Measurements from ENCODE around the gene PEMT. TPM values are rescaled to one million over a fixed set of nuclear protein-coding genes. Genes with fewer than 3 reads are reported as not detected.

Gene PEMT
- total and polyA plus RNA-seq, 9 of the 15 experiments (the other 6 are each of a cell fraction or from before 2014, with no cell fraction given) = 1.4 to 36.4 (median 13.6) TPM

DNA sequence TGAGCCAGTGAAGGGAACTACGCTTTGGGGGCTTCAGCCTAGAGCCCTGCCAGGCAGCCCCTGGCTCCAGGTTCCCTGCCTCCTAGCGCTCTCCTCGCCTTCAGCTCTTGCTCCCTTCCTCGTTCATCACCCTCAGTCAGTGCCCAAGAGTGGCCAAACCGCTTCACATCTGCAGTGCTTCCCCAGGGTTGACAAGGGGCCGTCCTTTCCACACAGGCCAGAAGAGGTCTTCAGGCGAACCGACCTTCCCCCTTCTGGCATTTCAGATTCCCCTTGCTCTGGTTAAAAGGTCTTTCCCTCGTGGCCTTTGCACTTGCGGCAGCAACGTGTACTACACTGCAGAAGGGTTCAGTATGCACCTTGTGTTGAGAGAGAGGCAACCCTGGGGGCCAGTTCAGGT, 99.4 kb downstream of the PEMT start:
- intact Hi-C loops (cut with micrococcal nuclease) = no loop called here
- H2AFZ ChIP-seq (ENCODE audit: low read depth, low read length) = no peak overlapping the region
- BruUV-seq (replicated peaks) = no TSS peak
- DNase-seq (ENCODE audit: extremely low read depth in 1 of 4, low spot score in 3 of 4) (no peak), FAIRE-seq (no peak), ATAC-seq (no peak)
- no peaks in the 10 kb centered on the region for H4K20me1 ChIP-seq (replicated peaks; ENCODE audit: control insufficient read depth, insufficient read depth, low read length)
- no peak overlapping the region for H3K4me3 ChIP-seq
- peaks cover 7% of the 10 kb centered on the region; the same call in 2 of the 3 replicates for H3K79me2 ChIP-seq (ENCODE audit: control insufficient read depth, insufficient read depth, low read length)
- no peaks in the 10 kb centered on the region for H3K27me3 ChIP-seq (ENCODE audit: control insufficient read depth in 2 of 2, insufficient read depth in 2 of 2, low read length in 2 of 2)
- no peaks in the 10 kb centered on the region for H3K9me3 ChIP-seq (replicated peaks; ENCODE audit: control insufficient read depth, insufficient read depth, low read depth, low read length)
- ChIA-PET POLR2A (interaction anchor here (0.5 kb wide), 1 partner anchor 461 kb away, joined by 3 read pairs; no protein-coding TSS in a partner anchor), CTCF (ENCODE audit: low intra/inter-chr PET ratio) (no interaction called here)
- H3K4me2 ChIP-seq (ENCODE audit: insufficient read depth, low read length) = no peak overlapping the region
- H3K36me3 ChIP-seq (ENCODE audit: control insufficient read depth, insufficient read depth, low read length) = peaks cover 52% of the 10 kb centered on the region; the same call in 2 of the 3 replicates
- no peak overlapping the region for H3K9ac ChIP-seq (ENCODE audit: insufficient read depth in 1 of 2, low read depth in 2 of 2, low read length in 2 of 2)
- H3K9me1 ChIP-seq (ENCODE audit: control insufficient read depth, insufficient read depth, low read length) = no peaks in the 10 kb centered on the region
- in situ Hi-C loops (cut with MboI) = no loop called here
- TF ChIP-seq SETDB1 (IDR thresholded peaks at IDR 0.05; ENCODE audit: low read length) (no peak), MAZ (CRISPR knock-in tag; conservative IDR thresholded peaks at IDR 0.05 in 1 of 2, IDR thresholded peaks at IDR 0.05 in 1 of 2) (no peak), STAT5A (IDR thresholded peaks at IDR 0.05; ENCODE audit: borderline replicate concordance, low read length) (no peak), CBFA2T2 (conservative IDR thresholded peaks at IDR 0.05) (no peak), SPI1 (IDR thresholded peaks at IDR 0.05; ENCODE audit: borderline replicate concordance, low read depth, low read length) (no peak), ETS2 (tag; IDR thresholded peaks at IDR 0.05; ENCODE audit: borderline replicate concordance, poor library complexity, severe bottlenecking) (no peak), RAD51 (IDR thresholded peaks at IDR 0.05; ENCODE audit: borderline replicate concordance, low read depth) (no peak), ZNF146 (CRISPR knock-in tag; IDR thresholded peaks at IDR 0.05; ENCODE audit: unreplicated experiment) (no peak)
- TF ChIP-seq, protein P1, sequence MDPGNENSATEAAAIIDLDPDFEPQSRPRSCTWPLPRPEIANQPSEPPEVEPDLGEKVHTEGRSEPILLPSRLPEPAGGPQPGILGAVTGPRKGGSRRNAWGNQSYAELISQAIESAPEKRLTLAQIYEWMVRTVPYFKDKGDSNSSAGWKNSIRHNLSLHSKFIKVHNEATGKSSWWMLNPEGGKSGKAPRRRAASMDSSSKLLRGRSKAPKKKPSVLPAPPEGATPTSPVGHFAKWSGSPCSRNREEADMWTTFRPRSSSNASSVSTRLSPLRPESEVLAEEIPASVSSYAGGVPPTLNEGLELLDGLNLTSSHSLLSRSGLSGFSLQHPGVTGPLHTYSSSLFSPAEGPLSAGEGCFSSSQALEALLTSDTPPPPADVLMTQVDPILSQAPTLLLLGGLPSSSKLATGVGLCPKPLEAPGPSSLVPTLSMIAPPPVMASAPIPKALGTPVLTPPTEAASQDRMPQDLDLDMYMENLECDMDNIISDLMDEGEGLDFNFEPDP (CRISPR knock-in tag; IDR thresholded peaks at IDR 0.05) = no peak
- H3K27ac ChIP-seq (ENCODE audit: extremely low read depth, low read depth, low read length) = no peak overlapping the region
- peaks cover 0 to 19% of the 10 kb centered on the region in 2 experiments; a peak in 3 of 5 replicates for H3K4me1 ChIP-seq (replicated peaks in 1 of 2; ENCODE audit: control insufficient read depth in 2 of 2, insufficient read depth in 2 of 2, low read length in 2 of 2)
- WGBS (ENCODE audit: insufficient coverage, low coverage, missing lambda C conversion rate) = 88% methylated on average over 10 of the region's 11 CpGs

Measured in K562 (cell line).